ENCODE data around the gene ICA1.

DNA sequence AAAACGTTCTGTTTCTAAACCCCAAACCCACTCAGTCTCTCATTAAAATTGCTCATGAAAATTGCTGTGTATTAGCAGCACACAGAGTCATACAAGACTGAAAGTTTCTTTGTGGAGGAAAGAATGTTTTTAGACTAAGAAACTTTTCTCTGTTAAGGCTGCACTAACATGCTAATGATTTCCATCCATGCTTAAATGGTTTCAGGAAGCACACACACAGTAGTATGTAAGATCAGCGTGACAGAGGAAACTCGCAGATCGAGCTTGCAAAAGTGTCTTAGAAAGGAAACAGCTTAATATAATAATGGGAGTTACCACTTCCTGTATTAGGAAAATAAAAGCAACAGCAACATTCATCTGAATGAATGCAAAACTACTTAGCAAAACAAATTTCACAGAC is 112.7 kb downstream of the ICA1 start:
- TF ChIP-seq IKZF3 (tag by site-specific recombination; IDR thresholded peaks at IDR 0.05): no peak
- TF ChIP-seq, protein P1, sequence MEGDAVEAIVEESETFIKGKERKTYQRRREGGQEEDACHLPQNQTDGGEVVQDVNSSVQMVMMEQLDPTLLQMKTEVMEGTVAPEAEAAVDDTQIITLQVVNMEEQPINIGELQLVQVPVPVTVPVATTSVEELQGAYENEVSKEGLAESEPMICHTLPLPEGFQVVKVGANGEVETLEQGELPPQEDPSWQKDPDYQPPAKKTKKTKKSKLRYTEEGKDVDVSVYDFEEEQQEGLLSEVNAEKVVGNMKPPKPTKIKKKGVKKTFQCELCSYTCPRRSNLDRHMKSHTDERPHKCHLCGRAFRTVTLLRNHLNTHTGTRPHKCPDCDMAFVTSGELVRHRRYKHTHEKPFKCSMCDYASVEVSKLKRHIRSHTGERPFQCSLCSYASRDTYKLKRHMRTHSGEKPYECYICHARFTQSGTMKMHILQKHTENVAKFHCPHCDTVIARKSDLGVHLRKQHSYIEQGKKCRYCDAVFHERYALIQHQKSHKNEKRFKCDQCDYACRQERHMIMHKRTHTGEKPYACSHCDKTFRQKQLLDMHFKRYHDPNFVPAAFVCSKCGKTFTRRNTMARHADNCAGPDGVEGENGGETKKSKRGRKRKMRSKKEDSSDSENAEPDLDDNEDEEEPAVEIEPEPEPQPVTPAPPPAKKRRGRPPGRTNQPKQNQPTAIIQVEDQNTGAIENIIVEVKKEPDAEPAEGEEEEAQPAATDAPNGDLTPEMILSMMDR (tag by site-specific recombination; IDR thresholded peaks at IDR 0.05): no peak
- no peak for TF ChIP-seq SETDB1 (IDR thresholded peaks at IDR 0.05; ENCODE audit: insufficient read length, low read length)
- no peak for TF ChIP-seq ZNF747 (tag by site-specific recombination; IDR thresholded peaks at IDR 0.05)
- no peak for TF ChIP-seq ZNF776 (tag by site-specific recombination; IDR thresholded peaks at IDR 0.05; ENCODE audit: borderline replicate concordance)
- TF ChIP-seq ZNF549 (tag by site-specific recombination; IDR thresholded peaks at IDR 0.05): no peak

Data from HEK293 (cell line).